GM10847 (cell line): ENCODE results near the gene USP48.

Experiments
- POLR2A ChIP-seq: IDR thresholded peaks from 2 replicates; pipeline ENCODE4 v1.6.1; 2011; ENCODE audit not compliant: insufficient read length; ENCODE audit errors: extremely low read depth

Gene USP48

DNA sequence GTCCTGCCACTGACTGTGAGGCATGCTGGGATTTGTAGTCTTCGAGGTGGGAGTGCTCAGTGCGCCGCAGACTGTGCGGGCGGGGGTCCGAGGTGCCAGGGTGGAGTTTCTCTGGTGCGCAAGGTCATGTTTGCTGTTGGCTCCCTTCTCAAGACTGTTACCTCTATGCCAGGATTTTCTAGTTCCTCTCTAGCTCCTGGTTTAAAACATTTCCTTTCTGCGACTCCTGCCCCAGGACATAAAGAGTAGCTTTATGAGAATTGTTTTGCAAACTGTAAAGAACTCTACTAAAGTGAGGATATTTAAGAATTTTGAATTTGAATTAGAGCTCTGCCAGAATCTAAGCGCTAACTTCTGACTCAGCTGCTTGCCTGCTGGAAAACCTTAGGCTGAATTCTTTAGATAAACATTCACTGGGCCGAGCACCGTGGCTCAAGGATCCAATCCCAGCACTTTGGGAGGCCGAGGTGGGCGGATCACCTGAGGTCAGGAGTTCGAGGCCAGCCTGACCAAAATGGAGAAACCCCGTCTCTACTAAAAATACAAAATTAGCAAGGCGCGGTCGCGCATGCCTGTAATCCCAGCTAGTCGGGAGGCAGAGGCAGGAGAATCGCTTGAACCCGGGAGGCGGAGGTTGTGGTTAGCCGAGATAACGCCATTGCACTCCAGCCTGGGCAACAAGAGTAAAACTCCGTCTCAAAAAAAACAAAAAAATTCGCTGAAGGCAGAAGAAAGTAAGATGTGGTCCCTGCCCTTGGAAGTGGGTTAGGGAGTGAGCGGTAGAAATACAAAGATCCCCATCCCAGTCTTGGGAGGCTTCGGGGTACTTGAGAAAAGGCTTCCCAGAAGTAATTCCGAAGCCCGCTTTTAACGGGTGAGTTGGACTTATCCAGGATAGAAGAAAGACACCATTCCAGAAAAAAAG is 992 bp upstream of the USP48 start:
- TF ChIP-seq POLR2A = no peak

DNA sequence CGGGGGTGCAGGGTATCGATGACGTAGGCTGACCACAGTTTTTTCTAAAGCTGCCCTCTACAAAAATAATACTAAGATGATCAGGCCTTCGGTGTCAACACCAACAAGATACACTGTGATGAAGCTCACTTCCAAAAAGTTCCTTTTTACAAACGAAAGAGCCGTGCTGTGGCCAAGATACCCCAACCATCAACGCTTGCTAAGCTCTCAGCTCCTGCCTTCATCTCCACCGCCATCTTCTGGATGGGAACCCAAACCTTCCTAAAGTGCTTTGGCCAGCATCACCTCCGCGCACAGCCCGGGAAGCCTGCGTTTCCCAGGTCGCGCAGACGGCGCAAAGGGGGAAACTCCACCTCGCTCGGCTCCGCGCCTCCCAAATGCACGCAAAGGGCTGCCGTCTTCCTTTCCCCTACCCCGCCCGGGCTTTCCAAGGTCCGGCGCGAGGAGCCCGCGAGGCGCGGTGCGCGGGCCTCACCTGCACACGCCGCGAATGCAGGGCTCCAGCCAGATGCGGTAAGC is 541 bp downstream of the USP48 start:
- no peak for TF ChIP-seq POLR2A

DNA sequence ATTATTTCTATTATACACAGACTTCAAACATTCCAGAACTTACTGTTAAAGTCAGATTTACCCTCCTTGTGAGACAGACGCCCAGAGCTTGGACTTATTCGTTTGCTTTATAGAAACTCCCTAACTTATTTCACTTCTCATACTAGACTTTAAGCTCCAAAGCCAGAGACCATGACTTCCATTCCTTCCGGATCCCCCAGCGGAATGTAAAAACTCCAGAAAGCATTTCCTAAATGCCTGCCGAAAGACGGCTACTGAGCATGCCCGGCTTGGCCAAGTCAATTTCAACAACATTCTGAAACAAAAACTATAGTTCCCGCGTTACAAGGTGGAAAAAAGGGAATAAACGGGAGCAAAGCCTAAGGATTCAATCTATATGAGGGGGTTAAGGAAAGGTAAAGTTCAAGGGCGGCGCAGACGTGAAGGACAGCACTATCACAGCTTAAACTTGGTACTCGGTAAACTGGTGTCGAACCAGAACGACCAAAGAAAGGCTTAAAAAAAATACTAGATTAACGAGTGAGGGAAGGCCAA is 1.1 kb downstream of the USP48 start:
- TF ChIP-seq POLR2A = no peak

DNA sequence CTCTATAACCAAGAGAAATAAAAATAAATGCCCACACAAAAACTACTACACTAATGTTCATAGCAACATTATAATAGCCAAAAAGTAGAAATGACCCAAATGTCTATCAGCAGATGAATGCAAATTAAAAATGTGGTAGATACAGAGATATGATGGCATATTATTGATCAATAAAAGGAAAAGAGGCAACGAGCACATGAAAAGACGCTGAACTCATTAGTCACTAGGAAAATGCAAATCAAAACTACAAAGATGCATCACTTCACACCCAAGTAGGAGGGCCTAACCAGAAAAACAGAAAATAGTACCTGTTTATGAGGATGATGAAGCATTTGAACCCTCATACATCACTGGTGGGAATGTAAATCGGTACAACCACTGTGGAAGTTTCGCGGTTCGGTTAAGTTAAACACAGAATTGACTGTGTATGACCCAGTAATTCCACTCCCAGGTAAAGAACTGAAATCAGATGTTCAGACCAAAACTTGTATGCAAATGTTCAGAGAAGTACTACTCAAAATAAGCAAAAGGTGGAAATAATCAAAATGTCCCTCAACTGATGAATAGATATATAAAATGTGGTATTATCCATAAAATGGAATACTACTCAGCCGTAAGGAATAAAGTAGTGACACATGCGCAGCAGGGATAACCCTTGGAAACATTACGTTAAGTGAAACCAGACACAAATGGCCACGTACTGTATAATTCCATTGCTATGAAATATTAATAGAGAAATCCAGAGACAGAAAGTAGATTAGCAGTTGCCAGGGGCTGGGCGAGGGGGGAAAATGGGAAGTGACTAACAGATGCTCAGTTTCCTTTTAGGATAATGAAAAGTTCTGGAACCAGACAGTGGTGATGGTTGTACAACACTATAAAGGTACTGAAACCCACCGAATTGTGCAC is 3.1 kb downstream of the USP48 start:
- no peak for TF ChIP-seq POLR2A

DNA sequence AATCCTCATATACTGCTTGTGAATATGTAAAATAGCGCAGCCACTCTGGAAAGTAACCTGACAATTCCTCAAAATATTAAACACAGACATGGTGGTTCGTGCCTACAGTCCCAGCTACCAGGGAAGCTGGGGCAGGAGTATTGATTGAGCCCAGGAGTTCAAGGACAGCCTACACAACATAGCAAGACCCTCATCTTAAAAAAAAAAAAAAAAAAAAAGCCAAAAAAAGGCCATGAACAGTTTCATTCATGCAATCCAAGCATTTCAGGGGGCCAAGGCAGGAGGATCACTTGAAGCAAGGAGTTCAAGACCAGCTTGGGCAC is 4.6 kb downstream of the USP48 start:
- no peak for TF ChIP-seq POLR2A

DNA sequence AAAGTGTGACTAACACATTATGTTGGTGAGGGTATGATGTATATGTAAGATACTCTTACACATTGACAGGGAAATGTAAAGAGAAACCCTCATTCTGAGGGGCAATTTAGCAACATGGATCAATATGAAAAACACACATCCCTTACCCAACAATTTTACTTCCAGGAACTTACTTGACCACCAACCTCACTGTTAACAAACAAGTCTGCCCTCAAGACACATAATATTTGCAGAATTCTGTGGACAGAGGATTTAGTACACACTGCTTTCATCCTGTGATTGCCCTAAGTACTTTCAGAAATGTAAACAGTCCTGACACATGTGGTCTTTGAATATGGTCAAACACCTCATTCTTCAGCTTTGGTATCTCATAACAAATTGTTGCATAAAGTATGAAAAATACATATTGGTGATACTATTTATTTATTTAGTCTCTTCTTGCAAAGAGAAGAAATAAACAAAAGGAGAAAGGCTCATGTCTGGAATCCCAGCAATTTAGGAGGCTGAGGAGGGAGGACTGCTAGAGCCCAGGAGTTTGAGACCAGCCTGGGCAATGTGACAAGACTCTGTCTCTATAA is 6.9 kb downstream of the USP48 start:
- no peak for TF ChIP-seq POLR2A

DNA sequence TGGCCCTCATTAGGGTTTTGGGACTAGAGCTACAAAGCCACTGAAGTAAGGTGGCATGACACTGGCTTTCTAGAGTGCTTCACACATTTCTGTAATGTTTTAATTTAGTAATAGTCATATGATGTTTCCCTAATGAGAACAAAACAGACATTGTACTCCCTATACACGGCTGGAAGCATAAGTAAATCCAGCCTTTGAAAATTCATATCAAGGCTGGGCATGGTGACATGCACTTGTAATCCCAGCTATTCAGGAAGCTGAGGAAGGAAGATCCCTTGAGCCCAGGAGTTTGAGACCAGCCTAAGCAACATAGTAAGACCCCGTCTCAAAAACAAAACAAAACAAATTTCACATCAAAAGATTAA is 7.4 kb downstream of the USP48 start:
- TF ChIP-seq POLR2A = no peak

DNA sequence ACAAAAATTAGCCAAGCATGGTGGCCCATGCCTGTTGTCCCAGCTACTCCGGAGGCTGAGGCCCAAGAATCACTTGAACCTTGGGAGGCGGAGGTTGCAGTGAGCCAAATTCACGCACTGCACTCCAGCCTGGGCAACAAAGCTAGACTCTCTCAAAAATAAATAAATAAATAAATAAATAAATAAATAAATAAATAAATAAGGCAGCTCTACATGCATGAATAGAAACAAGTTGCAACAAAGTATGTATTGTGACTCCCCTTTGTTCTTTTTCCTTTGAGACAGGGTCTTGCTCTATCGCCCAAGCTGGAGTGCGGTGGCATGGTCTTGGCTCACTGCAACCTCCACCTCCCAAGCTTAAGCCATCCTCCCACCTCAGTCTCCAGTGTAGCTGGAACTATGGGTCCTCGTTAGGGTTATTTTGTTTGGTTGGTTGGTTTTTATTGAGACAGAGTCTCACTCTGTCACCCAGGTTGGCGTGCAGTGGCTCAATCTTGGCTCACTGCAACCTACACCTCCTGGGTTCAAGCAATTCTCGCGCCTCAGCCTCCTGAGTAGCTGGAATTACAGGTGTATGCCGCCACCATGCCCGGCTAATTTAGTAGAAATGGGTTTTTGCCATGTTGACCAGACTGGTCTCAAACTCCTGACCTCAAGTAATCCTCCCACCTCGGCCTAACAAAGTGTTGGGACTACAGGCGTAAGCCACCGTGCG is 8.0 kb downstream of the USP48 start:
- TF ChIP-seq POLR2A = no peak

DNA sequence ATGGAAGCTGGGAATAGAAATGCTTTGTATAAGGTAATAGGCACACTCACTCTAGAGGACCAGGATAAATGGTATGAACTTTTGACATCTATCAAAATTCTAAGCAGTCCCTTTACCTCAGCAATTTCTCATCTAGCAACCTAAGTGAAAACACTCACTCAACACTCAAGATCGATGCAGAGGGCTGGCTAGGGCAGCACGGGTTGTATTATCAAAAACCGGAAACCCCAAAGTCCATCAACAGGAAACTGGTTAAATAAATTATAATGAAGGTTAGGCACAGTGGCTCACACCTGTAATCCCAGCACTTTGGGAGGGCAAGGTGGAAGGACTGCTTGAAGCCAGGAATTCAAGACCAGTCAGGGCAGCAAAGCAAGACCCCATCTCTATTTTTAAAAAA is 9.4 kb downstream of the USP48 start:
- no peak for TF ChIP-seq POLR2A

DNA sequence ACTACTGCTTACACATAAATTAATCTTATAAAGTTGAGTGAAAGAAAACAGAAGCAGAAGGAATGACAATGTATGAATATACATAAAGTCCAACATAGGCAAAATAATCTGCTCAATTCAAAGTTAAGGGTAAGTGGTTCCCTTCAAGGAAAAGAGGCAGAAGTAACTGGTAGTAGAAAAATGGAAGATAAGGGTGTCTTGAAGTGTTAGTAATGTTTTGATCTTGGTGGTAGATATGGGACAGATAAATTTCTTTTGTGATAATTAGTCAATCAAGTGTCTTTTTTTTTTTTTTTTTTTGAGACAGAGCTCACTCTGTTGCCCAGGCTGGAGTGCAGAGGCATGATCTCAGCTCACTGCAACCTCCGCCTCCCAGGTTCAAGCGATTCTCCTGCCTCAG is 12.7 kb downstream of the USP48 start:
- TF ChIP-seq POLR2A = no peak

DNA sequence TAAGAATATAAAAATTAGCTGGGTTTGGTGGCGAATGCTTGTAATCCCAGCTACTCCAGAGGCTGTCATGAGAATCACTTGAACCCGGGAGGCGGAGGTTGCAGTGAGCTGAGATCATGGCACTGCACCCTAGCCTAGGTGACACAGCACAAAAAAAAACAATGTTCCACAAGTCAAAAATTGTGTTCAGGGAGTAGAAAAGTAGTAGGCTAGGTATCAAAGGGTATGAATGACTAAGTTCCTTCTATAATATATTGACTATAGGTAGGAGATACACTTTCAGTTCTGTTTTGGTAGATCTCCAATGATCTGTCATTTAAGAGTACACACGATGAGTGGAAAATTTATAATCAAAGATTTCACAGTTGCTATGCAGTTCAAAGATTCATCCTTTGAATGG is 16.7 kb downstream of the USP48 start:
- TF ChIP-seq POLR2A = no peak

DNA sequence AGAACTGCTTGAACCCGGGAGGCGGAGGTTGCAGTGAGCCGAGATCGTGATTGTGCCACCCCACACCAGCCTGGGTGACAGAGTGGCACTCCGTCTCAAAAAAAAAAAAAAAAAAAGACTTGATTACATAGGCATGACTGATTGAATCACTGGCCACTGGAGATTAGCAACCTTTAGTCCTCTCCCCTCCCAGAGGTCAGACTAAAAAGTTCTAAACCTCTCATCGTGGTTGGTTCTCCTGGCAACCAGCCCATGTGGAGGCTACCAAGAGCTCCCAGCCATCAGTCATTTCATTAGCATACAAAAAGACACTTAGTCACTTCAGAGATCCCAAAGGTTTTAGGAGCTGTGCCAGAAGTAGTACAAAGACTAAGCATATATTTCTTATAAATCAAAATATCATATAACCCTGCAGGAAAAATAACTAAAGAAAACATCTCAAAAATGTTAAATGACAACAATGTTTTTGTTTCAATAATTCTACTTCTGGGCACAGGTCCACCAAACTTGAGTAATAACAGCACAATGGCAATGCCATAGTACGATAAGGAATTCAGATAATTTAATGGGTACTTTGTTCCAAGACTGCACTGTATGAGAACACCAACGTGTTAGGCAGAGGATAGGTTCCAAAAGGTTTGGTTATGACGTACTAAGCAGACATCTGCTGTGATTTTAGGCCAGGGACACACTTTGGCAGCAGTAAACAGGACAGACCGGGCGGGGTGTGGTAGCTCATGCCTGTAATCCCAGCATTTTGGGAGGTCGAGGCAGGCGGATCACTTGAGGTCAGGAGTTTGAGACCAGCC is 18.1 kb downstream of the USP48 start:
- no peak for TF ChIP-seq POLR2A

DNA sequence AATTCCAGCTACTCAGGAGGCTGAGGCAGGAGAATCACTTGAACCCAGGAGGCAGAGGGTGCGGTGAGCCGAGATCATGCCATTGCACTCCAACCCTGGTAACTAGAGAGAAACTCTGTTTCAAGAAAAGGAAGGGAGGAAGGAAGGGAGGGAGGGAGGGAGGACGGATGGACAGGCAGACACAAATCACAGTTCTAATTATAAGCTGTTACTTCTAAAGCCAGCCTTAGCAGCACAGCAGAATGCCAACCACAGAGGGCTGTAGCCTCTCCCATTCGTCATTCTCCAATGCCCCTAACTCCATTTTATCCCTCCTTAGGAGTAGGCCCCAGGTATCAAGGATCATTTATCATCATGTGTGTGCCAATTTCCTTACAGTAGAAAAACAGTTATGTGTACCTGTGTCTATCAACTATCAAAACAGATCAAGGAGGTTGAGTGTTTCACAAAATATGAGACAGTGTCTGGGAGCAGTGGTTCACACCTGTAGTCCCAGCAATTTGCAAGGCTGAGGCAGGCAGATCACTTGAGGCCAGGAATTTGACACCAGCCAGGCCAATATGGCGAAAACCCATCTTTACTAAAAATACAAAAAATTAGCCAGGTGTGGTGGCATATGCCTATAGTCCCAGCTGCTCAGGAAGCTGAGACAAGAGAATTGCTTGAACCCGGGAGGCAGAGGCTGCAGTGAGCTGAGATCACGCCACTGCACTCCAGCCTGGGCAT is 19.1 kb downstream of the USP48 start:
- TF ChIP-seq POLR2A = no peak
